SK-N-SH (cell line): ENCODE measurements around the gene HLA-A. TPM values are rescaled to one million over a fixed set of nuclear protein-coding genes. Genes with fewer than 3 reads are reported as not detected.

Experiments used
- CTCF ChIA-PET: fragments of 300-600, 350-600 bp; formaldehyde crosslinking; extraction: SDS; loops from one replicate; lab custom pipeline; 2021; lab: Yijun Ruan, JAX
- POLR2A ChIA-PET: fragments of 350-600 bp; sonication (Branson Sonifier 250); formaldehyde crosslinking; extraction: SDS; loops from one replicate; lab custom pipeline; 2020; ENCODE audit warnings: antibody characterized with exemption, inconsistent platforms; lab: Yijun Ruan, JAX
- DNase-seq: peaks from one replicate; pipeline ENCODE4 v3.0.0; 2012
- H2AFZ ChIP-seq: fragments of 200-600 bp; sonication (generic); 2 replicates; pipeline ENCODE4 v1.8.1; 2016; ENCODE audit warnings: antibody characterized with exemption, mild to moderate bottlenecking, low read depth
- H3F3A ChIP-seq: fragments of 200-600 bp; sonication (generic); replicated peaks from 2 replicates; pipeline ENCODE3; 2016; ENCODE audit warnings: antibody characterized with exemption, mild to moderate bottlenecking; ENCODE audit not compliant: insufficient read depth
- H3K27ac ChIP-seq, 2 experiments: fragments of 200-500 bp in 1 of 2; fragments of 200-600 bp in 1 of 2; sonication (Bioruptor generic) in 1 of 2; sonication (generic), shearing (Covaris generic) in 1 of 2; 2 replicates each; pipeline versions ENCODE4 v1.5.1 to v1.6.1; 2014 to 2016; ENCODE audit warnings: low read depth in 2 of 2, inconsistent platforms in 1 of 2, low read length in 1 of 2, mild to moderate bottlenecking in 1 of 2, mixed read lengths in 1 of 2
- H3K27me3 ChIP-seq: fragments of 200-600 bp; sonication (generic), shearing (Covaris generic); 2 replicates; pipeline ENCODE4 v1.6.1; 2016; ENCODE audit warnings: mixed run types; ENCODE audit not compliant: insufficient read depth
- H3K36me3 ChIP-seq, 2 experiments: fragments of 200-500 bp in 1 of 2; fragments of 200-600 bp in 1 of 2; sonication (Bioruptor generic) in 1 of 2; sonication (generic) in 1 of 2; replicated peaks in 1 of 2; 2 replicates each; pipeline versions ENCODE3 to v1.5.1; 2014 to 2016; ENCODE audit warnings: low read length in 1 of 2, mild to moderate bottlenecking in 1 of 2; ENCODE audit not compliant: insufficient read depth in 2 of 2, control insufficient read depth in 1 of 2
- H3K4me1 ChIP-seq, 2 experiments: fragments of 200-500 bp in 1 of 2; fragments of 200-600 bp in 1 of 2; sonication (Bioruptor generic) in 1 of 2; sonication (generic), shearing (Covaris generic) in 1 of 2; 2 replicates each; pipeline versions ENCODE4 v1.5.1 to v1.6.1; 2014 to 2016; ENCODE audit warnings: low read depth in 1 of 2, low read length in 1 of 2, mixed run types in 1 of 2; ENCODE audit not compliant: insufficient read depth in 2 of 2, control insufficient read depth in 1 of 2
- H3K4me2 ChIP-seq: fragments of 200-600 bp; sonication (generic), shearing (Covaris generic); 2 replicates; pipeline ENCODE4 v1.6.1; 2017; ENCODE audit warnings: mixed run types
- H3K4me3 ChIP-seq, 2 experiments: fragments of 200-500 bp in 1 of 2; fragments of 200-600 bp in 1 of 2; sonication (Bioruptor generic) in 1 of 2; sonication (generic), shearing (Covaris generic) in 1 of 2; 2 replicates each; pipeline versions ENCODE4 v1.5.1 to v1.8.1; 2014 to 2016; ENCODE audit warnings: low read depth in 2 of 2, inconsistent platforms in 1 of 2, low read length in 1 of 2, mild to moderate bottlenecking in 1 of 2, mixed read lengths in 1 of 2, moderate library complexity in 1 of 2
- H3K79me2 ChIP-seq: fragments of 200-600 bp; sonication (generic); 2 replicates; pipeline ENCODE4 v1.8.1; 2017; ENCODE audit warnings: mild to moderate bottlenecking; ENCODE audit not compliant: insufficient read depth
- H3K9ac ChIP-seq: fragments of 200-600 bp; sonication (generic); 2 replicates; pipeline ENCODE4 v1.6.1; 2017; ENCODE audit warnings: mixed run types
- H3K9me2 ChIP-seq: fragments of 200-600 bp; sonication (generic); 2 replicates; pipeline ENCODE4 v1.6.1; 2017; ENCODE audit warnings: mixed run types
- H3K9me3 ChIP-seq: fragments of 200-600 bp; sonication (generic); 2 replicates; pipeline ENCODE4 v1.6.1; 2017; ENCODE audit warnings: mixed run types, mild to moderate bottlenecking, moderate library complexity
- H4K20me1 ChIP-seq: fragments of 200-600 bp; sonication (generic); 2 replicates; pipeline ENCODE4 v1.6.1; 2017; ENCODE audit warnings: mild to moderate bottlenecking, mixed run types; ENCODE audit not compliant: insufficient read depth
- RAD21 ChIP-seq: IDR thresholded peaks from 2 replicates; pipeline ENCODE4 v1.6.1; 2012; ENCODE audit warnings: mild to moderate bottlenecking, low read length
- TCF12 ChIP-seq: IDR thresholded peaks from 2 replicates; pipeline ENCODE4 v1.4.0; 2012
- WGBS: methylation state at CpG from one replicate; pipeline ENCODE4 v1.1.6; 2017; ENCODE audit warnings: low lambda C conversion rate; 5-methylcytosine and 5-hydroxymethylcytosine counted together
- polyA plus RNA-seq, 3 experiments: library from polyadenylated mRNA; depleted of rRNA; stranded (reverse); fragments of >200 nt; gene quantifications; 2 replicates each; pipeline ENCODE4 v1.2.3, GENCODE V29; 2012
- small RNA-seq, 7 experiments: library from RNA; depleted of rRNA; stranded (forward); fragments of <200 nt; gene quantifications; one replicate each; pipeline ENCODE3, GENCODE V24; 2012
- TF ChIP-seq, protein P1 (sequence below): IDR thresholded peaks from 2 replicates; pipeline ENCODE4; 2012
- TF ChIP-seq, protein P2 (sequence below): IDR thresholded peaks from 2 replicates; pipeline ENCODE4 v1.4.0; 2012; ENCODE audit warnings: low read depth, borderline replicate concordance

Gene HLA-A
- polyA plus RNA-seq, 1 of the 3 experiments (the other 2 are of a cell fraction): 312 TPM

DNA sequence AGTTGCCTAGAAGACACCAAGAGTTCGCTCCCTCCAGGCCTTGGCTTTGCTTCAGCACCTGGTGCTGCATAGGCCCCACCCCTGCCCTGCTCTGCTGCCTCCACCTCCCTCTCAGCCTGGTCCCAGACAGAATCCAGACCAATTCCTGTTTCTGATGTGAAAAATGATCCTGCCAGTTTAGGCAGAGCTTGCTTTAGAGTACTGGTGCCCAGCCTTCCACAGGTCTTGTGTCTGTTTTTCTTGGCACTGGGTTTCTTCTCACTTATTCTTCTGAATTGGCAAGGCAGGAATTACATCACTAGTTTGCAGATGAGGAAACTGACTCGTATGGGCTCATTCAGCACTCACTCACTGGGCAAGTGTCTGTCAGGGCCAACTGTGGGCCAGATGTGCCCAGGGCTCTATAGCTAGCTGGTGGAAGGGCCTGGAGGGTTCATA is 53.0 kb downstream of the HLA-A start:
- Histone ChIP-seq H3K79me2 (no peaks in the 10 kb centered on the region), H3K9me2 (no peaks in the 10 kb centered on the region), H2AFZ (no peak overlapping the region), H3K4me3 (no peak overlapping the region), H3K4me2 (no peak overlapping the region), H3K27me3 (no peaks in the 10 kb centered on the region), H3F3A (no peaks in the 10 kb centered on the region), H3K9ac (no peak overlapping the region), H3K9me3 (no peaks in the 10 kb centered on the region), H3K27ac (no peak overlapping the region; a peak in 1 of 4 replicates), H4K20me1 (no peaks in the 10 kb centered on the region), H3K36me3 (no peaks in the 10 kb centered on the region), H3K4me1 (peaks cover 0 to 14% of the 10 kb centered on the region in 2 experiments; a peak in 1 of 4 replicates)
- TF ChIP-seq, protein P1, sequence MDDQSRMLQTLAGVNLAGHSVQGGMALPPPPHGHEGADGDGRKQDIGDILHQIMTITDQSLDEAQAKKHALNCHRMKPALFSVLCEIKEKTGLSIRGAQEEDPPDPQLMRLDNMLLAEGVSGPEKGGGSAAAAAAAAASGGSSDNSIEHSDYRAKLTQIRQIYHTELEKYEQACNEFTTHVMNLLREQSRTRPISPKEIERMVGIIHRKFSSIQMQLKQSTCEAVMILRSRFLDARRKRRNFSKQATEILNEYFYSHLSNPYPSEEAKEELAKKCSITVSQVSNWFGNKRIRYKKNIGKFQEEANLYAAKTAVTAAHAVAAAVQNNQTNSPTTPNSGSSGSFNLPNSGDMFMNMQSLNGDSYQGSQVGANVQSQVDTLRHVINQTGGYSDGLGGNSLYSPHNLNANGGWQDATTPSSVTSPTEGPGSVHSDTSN: peak; percentile 13; the same call in 1 of the 2 replicates
- TF ChIP-seq, protein P2, sequence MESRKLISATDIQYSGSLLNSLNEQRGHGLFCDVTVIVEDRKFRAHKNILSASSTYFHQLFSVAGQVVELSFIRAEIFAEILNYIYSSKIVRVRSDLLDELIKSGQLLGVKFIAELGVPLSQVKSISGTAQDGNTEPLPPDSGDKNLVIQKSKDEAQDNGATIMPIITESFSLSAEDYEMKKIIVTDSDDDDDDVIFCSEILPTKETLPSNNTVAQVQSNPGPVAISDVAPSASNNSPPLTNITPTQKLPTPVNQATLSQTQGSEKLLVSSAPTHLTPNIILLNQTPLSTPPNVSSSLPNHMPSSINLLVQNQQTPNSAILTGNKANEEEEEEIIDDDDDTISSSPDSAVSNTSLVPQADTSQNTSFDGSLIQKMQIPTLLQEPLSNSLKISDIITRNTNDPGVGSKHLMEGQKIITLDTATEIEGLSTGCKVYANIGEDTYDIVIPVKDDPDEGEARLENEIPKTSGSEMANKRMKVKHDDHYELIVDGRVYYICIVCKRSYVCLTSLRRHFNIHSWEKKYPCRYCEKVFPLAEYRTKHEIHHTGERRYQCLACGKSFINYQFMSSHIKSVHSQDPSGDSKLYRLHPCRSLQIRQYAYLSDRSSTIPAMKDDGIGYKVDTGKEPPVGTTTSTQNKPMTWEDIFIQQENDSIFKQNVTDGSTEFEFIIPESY: no peak
- TF ChIP-seq RAD21 (no peak), TCF12 (peak; percentile 53)
- no peak for DNase-seq
- WGBS: 43% methylated on average over 2 of the region's 2 CpGs
- ChIA-PET CTCF (interaction anchor here (1.2 kb wide), 1 partner anchor 18 kb away, joined by 5 read pairs; no protein-coding TSS in a partner anchor), POLR2A (no interaction called here)

Small RNA genes lying within 50 kb of the gene (small RNA-seq; reads per million reads assigned to genes)
- 0 reads per million in 7 experiments for gene HLA-U

Other genes starting within 250 kb of the HLA-A start
- gene HLA-F, start 219.1 kb upstream of the HLA-A start, polyA plus RNA-seq (2012; rRNA removed): 0.28 and 0.31 TPM in 2 replicates
- gene HLA-G, start 114.7 kb upstream of the HLA-A start, polyA plus RNA-seq (2012; rRNA removed): not detected in 2 replicates
- gene POLR1H, start 118.7 kb downstream of the HLA-A start, polyA plus RNA-seq (2012; rRNA removed): 30.0 and 40.6 TPM in 2 replicates
- 46.8 and 52.8 TPM in 2 replicates for gene PPP1R11, start 124.7 kb downstream of the HLA-A start, polyA plus RNA-seq (2012; rRNA removed)
- not detected in 2 replicates for gene RNF39, start 133.2 kb downstream of the HLA-A start, polyA plus RNA-seq (2012; rRNA removed)
- not detected in 2 replicates for gene TRIM31, start 170.6 kb downstream of the HLA-A start, polyA plus RNA-seq (2012; rRNA removed)
- not detected in 2 replicates for gene TRIM40, start 193.6 kb downstream of the HLA-A start, polyA plus RNA-seq (2012; rRNA removed)
- gene TRIM10, start 218.7 kb downstream of the HLA-A start, polyA plus RNA-seq (2012; rRNA removed): not detected in 2 replicates
- not detected in 2 replicates for gene TRIM15, start 221.0 kb downstream of the HLA-A start, polyA plus RNA-seq (2012; rRNA removed)